Esophagus muscularis mucosa (tissue), 4 donors: Measurements from ENCODE around the gene MLANA. TPM values are rescaled to one million over a fixed set of nuclear protein-coding genes. Genes with fewer than 3 reads are reported as not detected.

Experiments
- DNase-seq: peaks from one replicate; pipeline ENCODE4 v3.0.0-alpha.2; 2017; ENCODE audit errors: extremely low spot score
- H3K27ac ChIP-seq, 4 donors: fragments of 200-600 bp; sonication (generic); replicated peaks in 1 of 4; 1 replicate in 3 of 4; 2 replicates in 1 of 4; pipeline ENCODE4 v1.5.1; 2016 to 2019; ENCODE audit warnings: mild to moderate bottlenecking in 1 of 4
- H3K27me3 ChIP-seq, 4 donors: fragments of 200-600 bp; sonication (generic); one replicate each; pipeline versions ENCODE4 v1.5.1 to v1.6.0; 2016 to 2019
- H3K36me3 ChIP-seq, 4 donors: fragments of 200-600 bp; sonication (generic); one replicate each; pipeline ENCODE4 v1.5.1; 2016 to 2019
- H3K4me1 ChIP-seq, 4 donors: fragments of 200-600 bp; sonication (generic); one replicate each; pipeline ENCODE4 v1.5.1; 2016 to 2019
- H3K4me3 ChIP-seq, 4 donors: fragments of 200-600 bp; sonication (generic); 1 replicate in 2 of 4; 2 replicates in 2 of 4; pipeline ENCODE4 v1.5.1; 2016 to 2019; ENCODE audit warnings: mild to moderate bottlenecking in 4 of 4, moderate library complexity in 1 of 4
- H3K9me3 ChIP-seq, 4 donors: fragments of 200-600 bp; sonication (generic); 1 replicate in 3 of 4; 2 replicates in 1 of 4; pipeline ENCODE4 v1.5.1; 2016 to 2019
- EP300 ChIP-seq: sonication (generic); formaldehyde crosslinking; IDR thresholded peaks from one replicate; pipeline ENCODE4 v1.6.1; 2017; ENCODE audit warnings: antibody characterized with exemption
- POLR2A ChIP-seq: fragments of 450-650 bp; IDR thresholded peaks from one replicate; pipeline ENCODE4 v1.6.1; 2017; ENCODE audit warnings: antibody characterized with exemption, moderate library complexity, mild to moderate bottlenecking, low read depth
- POLR2AphosphoS5 ChIP-seq, 2 donors: sonication (generic); formaldehyde crosslinking; IDR thresholded peaks; one replicate each; pipeline ENCODE4 v1.6.1; 2017; ENCODE audit warnings: antibody characterized with exemption in 2 of 2
- WGBS: methylation state at CpG from one replicate; pipeline ENCODE4 v1.1.5; 2018; 5-methylcytosine and 5-hydroxymethylcytosine counted together
- intact Hi-C: fragments of 100-400 bp; cut with DNase I; formaldehyde crosslinking; loops from one replicate; pipeline ENCODE4 v1.15.1; 2023
- total RNA-seq, 4 donors: library from RNA; depleted of rRNA; stranded (reverse); fragments of >200 nt; gene quantifications; one replicate each; pipeline versions ENCODE4 v1.1.0 to v1.2.1, GENCODE V29; 2016
- TF ChIP-seq, protein P1 (sequence below), 3 experiments: fragments of 200-600 bp in 2 of 3; fragments of 450-650 bp in 1 of 3; sonication (generic) in 2 of 3; IDR thresholded peaks; one replicate each; pipeline ENCODE4 v1.5.1; 2017 to 2019; ENCODE audit warnings: antibody characterized with exemption in 3 of 3, mild to moderate bottlenecking in 2 of 3, moderate library complexity in 1 of 3

The MLANA gene
- total RNA-seq, 4 donors from 2014 or later: not detected

DNA sequence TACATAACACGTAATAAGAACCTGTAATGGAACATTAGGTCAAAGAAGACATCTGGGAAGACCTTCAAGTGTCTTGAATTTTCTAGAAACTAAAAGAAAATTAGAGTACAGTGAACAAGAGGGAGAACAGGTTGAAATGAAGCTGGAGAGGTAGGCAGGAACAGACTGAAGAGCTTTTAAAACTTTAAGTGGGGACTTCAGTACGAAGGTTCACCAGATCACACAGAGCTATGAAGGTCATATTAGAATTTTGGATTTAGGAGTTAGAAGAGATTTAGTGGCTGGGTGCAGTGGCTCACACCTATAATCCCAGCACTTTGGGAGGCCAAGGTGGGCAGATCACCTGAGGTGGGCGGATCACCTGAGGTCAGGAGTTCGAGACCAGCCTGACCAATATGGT, 26.6 kb downstream of the MLANA start:
- H3K4me3 ChIP-seq: no peak overlapping the region

GRCh38 chr9:5917888-5918287, 27.2 kb downstream of the MLANA start:
- Histone ChIP-seq H3K4me1 (no peaks in the 10 kb centered on the region), H3K9me3 (no peaks in the 10 kb centered on the region), H3K27me3 (no peaks in the 10 kb centered on the region), H3K4me3 (no peak overlapping the region), H3K27ac (no peak overlapping the region), H3K36me3 (peaks cover 15 to 43% (median 30%) of the 10 kb centered on the region in 4 donors)
- no peak for DNase-seq
- 71% methylated on average over 3 of the region's 3 CpGs for WGBS
- TF ChIP-seq, protein P1, sequence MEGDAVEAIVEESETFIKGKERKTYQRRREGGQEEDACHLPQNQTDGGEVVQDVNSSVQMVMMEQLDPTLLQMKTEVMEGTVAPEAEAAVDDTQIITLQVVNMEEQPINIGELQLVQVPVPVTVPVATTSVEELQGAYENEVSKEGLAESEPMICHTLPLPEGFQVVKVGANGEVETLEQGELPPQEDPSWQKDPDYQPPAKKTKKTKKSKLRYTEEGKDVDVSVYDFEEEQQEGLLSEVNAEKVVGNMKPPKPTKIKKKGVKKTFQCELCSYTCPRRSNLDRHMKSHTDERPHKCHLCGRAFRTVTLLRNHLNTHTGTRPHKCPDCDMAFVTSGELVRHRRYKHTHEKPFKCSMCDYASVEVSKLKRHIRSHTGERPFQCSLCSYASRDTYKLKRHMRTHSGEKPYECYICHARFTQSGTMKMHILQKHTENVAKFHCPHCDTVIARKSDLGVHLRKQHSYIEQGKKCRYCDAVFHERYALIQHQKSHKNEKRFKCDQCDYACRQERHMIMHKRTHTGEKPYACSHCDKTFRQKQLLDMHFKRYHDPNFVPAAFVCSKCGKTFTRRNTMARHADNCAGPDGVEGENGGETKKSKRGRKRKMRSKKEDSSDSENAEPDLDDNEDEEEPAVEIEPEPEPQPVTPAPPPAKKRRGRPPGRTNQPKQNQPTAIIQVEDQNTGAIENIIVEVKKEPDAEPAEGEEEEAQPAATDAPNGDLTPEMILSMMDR (IDR thresholded peaks at IDR 0.05): no peak
- no peak for TF ChIP-seq POLR2A
- TF ChIP-seq EP300: no peak
- TF ChIP-seq POLR2AphosphoS5 (IDR thresholded peaks at IDR 0.05): no peak
- intact Hi-C loops: no loop called here

More for the DNA sequence above, 26.6 kb downstream of the MLANA start:
- Histone ChIP-seq H3K9me3 (no peaks in the 10 kb centered on the region), H3K36me3 (peaks cover 9 to 43% (median 24%) of the 10 kb centered on the region in 4 donors), H3K27ac (no peak overlapping the region), H3K27me3 (no peaks in the 10 kb centered on the region), H3K4me1 (no peaks in the 10 kb centered on the region)
- TF ChIP-seq EP300: no peak
- 93% methylated on average over 4 of the region's 4 CpGs for WGBS
- intact Hi-C loops: no loop called here
- no peak for DNase-seq

GRCh38 chr9:5918460-5918859, 27.8 kb downstream of the MLANA start:
- intact Hi-C loops: no loop called here

GRCh38 chr9:5920860-5921328, 30.2 kb downstream of the MLANA start:
- 62% methylated on average over 2 of the region's 2 CpGs for WGBS
- Histone ChIP-seq H3K27ac (no peak overlapping the region), H3K36me3 (peaks cover 19 to 67% (median 45%) of the 10 kb centered on the region in 4 donors), H3K27me3 (no peaks in the 10 kb centered on the region), H3K4me1 (no peaks in the 10 kb centered on the region), H3K4me3 (no peak overlapping the region), H3K9me3 (no peaks in the 10 kb centered on the region)
- DNase-seq: no peak
- intact Hi-C loops: no loop called here
- TF ChIP-seq, protein P1 (IDR thresholded peaks at IDR 0.05): no peak
- TF ChIP-seq POLR2A: no peak
- no peak for TF ChIP-seq POLR2AphosphoS5 (IDR thresholded peaks at IDR 0.05)
- no peak for TF ChIP-seq EP300

More at GRCh38 chr9:5918460-5918859, 27.8 kb downstream of the MLANA start:
- Histone ChIP-seq H3K9me3 (no peaks in the 10 kb centered on the region), H3K4me1 (no peaks in the 10 kb centered on the region), H3K36me3 (peaks cover 19 to 46% (median 34%) of the 10 kb centered on the region in 4 donors), H3K27me3 (no peaks in the 10 kb centered on the region), H3K27ac (no peak overlapping the region), H3K4me3 (no peak overlapping the region)
- WGBS: 94% methylated on average over 3 of the region's 3 CpGs
- TF ChIP-seq EP300 (no peak), POLR2AphosphoS5 (IDR thresholded peaks at IDR 0.05) (no peak), POLR2A (no peak)
- TF ChIP-seq, protein P1 (IDR thresholded peaks at IDR 0.05): no peak
- DNase-seq: no peak

GRCh38 chr9:5922192-5922591, 31.5 kb downstream of the MLANA start:
- Histone ChIP-seq H3K4me1 (no peaks in the 10 kb centered on the region), H3K27ac (no peak overlapping the region), H3K36me3 (peaks cover 19 to 75% (median 51%) of the 10 kb centered on the region in 4 donors), H3K27me3 (no peaks in the 10 kb centered on the region), H3K4me3 (no peak overlapping the region), H3K9me3 (no peaks in the 10 kb centered on the region)
- WGBS: 85% methylated on average over 2 of the region's 2 CpGs
- no peak for DNase-seq
- intact Hi-C loops: no loop called here
- no peak for TF ChIP-seq POLR2AphosphoS5 (IDR thresholded peaks at IDR 0.05)
- TF ChIP-seq POLR2A: no peak
- no peak for TF ChIP-seq EP300
- TF ChIP-seq, protein P1 (IDR thresholded peaks at IDR 0.05): no peak
